Aorta (tissue), 5 donors: Measurements from ENCODE around the gene NLRC5. TPM values are rescaled to one million over a fixed set of nuclear protein-coding genes. Genes with fewer than 3 reads are reported as not detected.

ENCODE experiments used
- ATAC-seq: fragments of 200-7000 bp; cut with Tn5 transposase; one replicate; pipeline ENCODE4 v1.9.1; 2022; ENCODE audit warnings: moderate library complexity; ENCODE audit not compliant: low FRiP score
- DNase-seq, 2 donors: peaks; one replicate each; pipeline ENCODE4 v3.0.0-alpha.2; 2020
- H3K27ac ChIP-seq, 2 donors: one replicate each; pipeline ENCODE4 v1.5.1; 2013; ENCODE audit warnings: low read length in 2 of 2, mild to moderate bottlenecking in 2 of 2, moderate library complexity in 2 of 2, control low read depth in 1 of 2, inconsistent platforms in 1 of 2, low read depth in 1 of 2
- H3K27me3 ChIP-seq, 2 donors: one replicate each; pipeline ENCODE4 v1.6.1; 2013; ENCODE audit warnings: control low read depth in 1 of 2, low read length in 1 of 2, mild to moderate bottlenecking in 1 of 2, moderate library complexity in 1 of 2; ENCODE audit not compliant: insufficient read depth in 2 of 2, control insufficient read depth in 1 of 2
- H3K36me3 ChIP-seq, 2 donors: one replicate each; pipeline ENCODE4 v1.6.1; 2013; ENCODE audit warnings: control low read depth in 1 of 2, low read length in 1 of 2, mild to moderate bottlenecking in 1 of 2; ENCODE audit not compliant: insufficient read depth in 2 of 2, control insufficient read depth in 1 of 2
- H3K4me1 ChIP-seq, 2 donors: one replicate each; pipeline ENCODE4 v1.6.1; 2013; ENCODE audit warnings: low read length in 2 of 2, control low read depth in 1 of 2, mild to moderate bottlenecking in 1 of 2, moderate library complexity in 1 of 2; ENCODE audit not compliant: insufficient read depth in 2 of 2, control insufficient read depth in 1 of 2
- H3K4me3 ChIP-seq, 2 donors: one replicate each; pipeline ENCODE4 v1.5.1; 2013; ENCODE audit warnings: low read length in 2 of 2, control low read depth in 1 of 2, mild to moderate bottlenecking in 1 of 2
- H3K9me3 ChIP-seq: one replicate; pipeline ENCODE4 v1.6.1; 2013; ENCODE audit warnings: mild to moderate bottlenecking, low read length; ENCODE audit not compliant: control insufficient read depth
- WGBS, 2 donors: extraction: QIAGEN DNeasy Blood & Tissue Kit; methylation state at CpG; one replicate each; pipeline ENCODE4 v1.1.7; 2013; 5-methylcytosine and 5-hydroxymethylcytosine counted together
- intact Hi-C, 2 donors: fragments of 100-400 bp; cut with DNase I; formaldehyde crosslinking; loops; one replicate each; pipeline versions ENCODE4 v1.14.2 to v1.15.0; 2022
- polyA plus RNA-seq, 2 donors: library from polyadenylated mRNA; stranded (reverse); fragments of 200-250 nt; gene quantifications; one replicate each; pipeline ENCODE4 v1.2.3, GENCODE V29; 2013
- total RNA-seq, 2 donors: library from RNA; stranded (reverse); fragmentation: NEBNext Ultra II Directional; extraction: Animal tissue kit (Norgen Biotek cat#: 25700); gene quantifications; one replicate each; pipeline ENCODE4 v1.2.1, GENCODE V29; 2021
- donor health status: healthy with polysubstance abuse.
- donor health status: Bipolar disorder and iron deficiency.
- donor health status: DM: no; HTN: no; CAD: no.
- donor health status: DM: no; HTN: no; CAD: no.
- donor health status: DM: yes; HTN: yes; CAD: no.

NLRC5 gene
- total and polyA plus RNA-seq, 4 donors: 4.9 to 82.9 (median 35.9) TPM

- H3K4me3 ChIP-seq: no peak overlapping the region
- peaks cover 3% of the 10 kb centered on the region in 2 donors for H3K36me3 ChIP-seq
- no peaks in the 10 kb centered on the region for H3K9me3 ChIP-seq
- WGBS, 2 donors: 84 to 90% methylated on average over 10 of the region's 10 CpGs
- H3K27me3 ChIP-seq: no peaks in the 10 kb centered on the region
- intact Hi-C loops: no loop called here
- H3K27ac ChIP-seq: no peak overlapping the region
- no peak for ATAC-seq
- DNase-seq: peak in 1 of 2 donors; percentile 45
- H3K4me1 ChIP-seq: no peaks in the 10 kb centered on the region
These were observed 42.4 kb upstream of the NLRC5 start for GRCh38 chr16:56946767-56947603.

DNA sequence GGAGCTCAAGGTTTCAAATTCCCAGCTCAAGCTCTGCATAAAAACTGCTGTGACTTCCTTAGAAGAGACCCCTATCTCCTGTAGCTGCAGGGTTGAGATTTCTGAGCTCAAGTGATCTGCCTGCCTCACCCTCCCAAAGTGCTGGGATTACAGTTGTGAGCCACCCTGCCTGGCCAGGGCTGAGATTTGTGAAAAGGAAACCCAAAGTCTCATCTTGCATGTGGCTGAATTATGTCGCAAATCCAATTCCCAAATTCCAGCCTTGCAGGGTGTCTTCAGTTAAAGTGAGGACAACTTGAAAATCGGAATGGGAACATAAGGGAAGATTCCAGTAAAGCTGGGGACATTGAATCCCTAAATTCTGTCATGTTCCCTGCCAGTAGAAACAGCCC, 41.8 kb upstream of the NLRC5 start:
- DNase-seq: peak in 1 of 2 donors; percentile 13
- H3K4me3 ChIP-seq: no peak overlapping the region
- H3K36me3 ChIP-seq: peaks cover 1 to 3% of the 10 kb centered on the region in 2 donors
- H3K4me1 ChIP-seq: no peaks in the 10 kb centered on the region
- H3K9me3 ChIP-seq: no peaks in the 10 kb centered on the region
- WGBS, 2 donors: 80 to 84% methylated on average over 2 of the region's 2 CpGs
- no peak overlapping the region for H3K27ac ChIP-seq
- H3K27me3 ChIP-seq: no peaks in the 10 kb centered on the region
- intact Hi-C loops: no loop called here
- ATAC-seq: no peak

- H3K27ac ChIP-seq: no peak overlapping the region
- H3K4me1 ChIP-seq: no peaks in the 10 kb centered on the region
- H3K27me3 ChIP-seq: no peaks in the 10 kb centered on the region
- H3K4me3 ChIP-seq: no peak overlapping the region
- no peaks in the 10 kb centered on the region for H3K9me3 ChIP-seq
- DNase-seq (peak in 1 of 2 donors; percentile 36), ATAC-seq (no peak)
- WGBS, 2 donors: 96 to 98% methylated on average over 6 of the region's 6 CpGs
- peaks cover 0 to 1% of the 10 kb centered on the region in 2 donors for H3K36me3 ChIP-seq
- intact Hi-C loops: no loop called here
These were observed 41.1 kb upstream of the NLRC5 start for GRCh38 chr16:56948234-56948633.

DNA sequence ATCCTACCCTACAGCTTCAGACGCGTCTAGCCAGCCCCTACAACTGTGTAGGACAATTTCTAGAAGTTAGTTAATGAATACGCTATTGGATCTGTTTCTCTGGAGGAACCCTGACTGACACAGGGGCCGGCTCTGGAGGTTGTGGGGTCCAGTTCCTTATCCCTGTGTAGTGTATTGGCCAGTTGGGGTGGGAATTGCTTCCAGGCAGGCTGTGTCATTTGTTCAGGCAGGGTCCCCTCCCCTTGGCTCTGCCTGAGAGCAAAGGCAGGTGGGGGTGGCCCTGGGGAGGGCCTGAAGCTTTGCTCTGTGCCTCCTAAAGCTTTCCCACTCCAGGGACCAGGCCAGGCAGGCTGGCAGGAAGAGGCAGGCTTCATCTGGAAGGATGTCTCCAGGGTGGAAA, 39.3 kb upstream of the NLRC5 start:
- DNase-seq: peak in 1 of 2 donors; percentile 56

DNA sequence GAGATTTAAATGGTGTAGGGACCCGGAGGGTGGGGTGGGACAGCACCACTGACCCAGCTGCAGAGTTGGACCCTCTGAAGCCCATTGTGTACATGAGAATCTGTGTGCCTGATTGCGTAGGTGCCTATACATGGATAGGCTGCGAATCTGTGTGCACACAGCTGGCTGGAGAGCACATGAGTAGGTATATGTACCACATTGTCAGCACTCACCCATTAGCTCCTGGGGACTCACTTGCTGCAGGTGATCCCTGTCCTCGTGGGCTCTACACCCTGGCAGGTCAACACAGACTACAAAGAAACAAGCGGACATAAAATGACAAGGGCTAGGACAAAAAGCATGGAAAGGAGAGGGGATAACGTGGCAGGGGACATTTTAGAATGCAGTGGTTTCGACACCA, 38.9 kb upstream of the NLRC5 start:
- H3K27me3 ChIP-seq: no peaks in the 10 kb centered on the region
- no peak overlapping the region for H3K4me3 ChIP-seq
- intact Hi-C loops: loop anchor here (5.0 kb wide), 1 partner anchor 83 kb away; the partner anchor contains the start of gene SLC12A3 (in 2 of the 2)
- no peaks in the 10 kb centered on the region for H3K9me3 ChIP-seq
- no peaks in the 10 kb centered on the region for H3K36me3 ChIP-seq
- WGBS, 2 donors: 82 to 90% methylated on average over 7 of the region's 7 CpGs
- ATAC-seq (no peak), DNase-seq (no peak)
- no peaks in the 10 kb centered on the region for H3K4me1 ChIP-seq
- no peak overlapping the region for H3K27ac ChIP-seq

More for the DNA sequence above, 39.3 kb upstream of the NLRC5 start:
- WGBS, 2 donors: 79 to 90% methylated on average over 4 of the region's 4 CpGs
- intact Hi-C loops: loop anchor here (5.0 kb wide), 1 partner anchor 83 kb away; the partner anchor contains the start of gene SLC12A3 (in 2 of the 2)
- no peak for ATAC-seq
- Histone ChIP-seq H3K4me3 (no peak overlapping the region), H3K9me3 (no peaks in the 10 kb centered on the region), H3K36me3 (no peaks in the 10 kb centered on the region), H3K27ac (no peak overlapping the region), H3K4me1 (no peaks in the 10 kb centered on the region), H3K27me3 (no peaks in the 10 kb centered on the region)

GRCh38 chr16:56950881-56951771, 38.2 kb upstream of the NLRC5 start:
- peak; percentile 80 to 83 for DNase-seq
- H3K27ac ChIP-seq: no peak overlapping the region
- 60 to 67% methylated on average over 15 of the region's 15 CpGs for WGBS, 2 donors

DNA sequence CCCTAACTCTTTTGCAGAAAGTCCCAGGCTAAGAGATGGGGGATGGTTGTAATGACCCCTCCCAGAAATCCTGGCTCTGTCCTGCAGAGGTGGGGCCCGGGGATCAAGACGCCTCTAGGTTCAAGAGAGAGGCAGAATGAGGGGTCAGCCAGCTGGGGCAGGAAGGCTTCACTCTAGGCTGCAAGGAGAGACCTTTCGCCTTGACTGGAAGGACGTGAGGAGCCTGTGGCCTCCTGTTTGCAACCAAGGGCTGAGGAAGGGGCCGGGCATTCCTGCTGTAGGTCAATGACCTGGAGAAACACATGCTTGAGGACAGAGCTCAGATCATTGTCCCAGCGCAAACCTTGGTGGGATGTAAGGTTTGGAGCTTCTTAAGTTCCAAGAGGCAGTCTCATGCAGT, 36.4 kb upstream of the NLRC5 start:
- peak in 1 of 2 donors; percentile 51 for DNase-seq
- no peak overlapping the region for H3K27ac ChIP-seq
- H3K9me3 ChIP-seq: no peaks in the 10 kb centered on the region
- no peaks in the 10 kb centered on the region for H3K4me1 ChIP-seq
- H3K4me3 ChIP-seq: no peak overlapping the region
- H3K36me3 ChIP-seq: no peaks in the 10 kb centered on the region
- 77 to 88% methylated on average over 6 of the region's 6 CpGs for WGBS, 2 donors
- no peaks in the 10 kb centered on the region for H3K27me3 ChIP-seq
- no peak for ATAC-seq
- intact Hi-C loops: loop anchor here (5.0 kb wide), 1 partner anchor 86 kb away; the partner anchor contains the start of gene SLC12A3 (in 2 of the 2)

More at GRCh38 chr16:56950881-56951771, 38.2 kb upstream of the NLRC5 start:
- H3K27me3 ChIP-seq: no peaks in the 10 kb centered on the region
- intact Hi-C loops: loop anchor here (5.0 kb wide), 1 partner anchor 84 kb away; the partner anchor contains the start of gene SLC12A3 (in 2 of the 2)
- ATAC-seq: peak; percentile 64
- H3K9me3 ChIP-seq: no peaks in the 10 kb centered on the region
- H3K4me3 ChIP-seq: no peak overlapping the region
- H3K4me1 ChIP-seq: no peaks in the 10 kb centered on the region
- H3K36me3 ChIP-seq: no peaks in the 10 kb centered on the region

DNA sequence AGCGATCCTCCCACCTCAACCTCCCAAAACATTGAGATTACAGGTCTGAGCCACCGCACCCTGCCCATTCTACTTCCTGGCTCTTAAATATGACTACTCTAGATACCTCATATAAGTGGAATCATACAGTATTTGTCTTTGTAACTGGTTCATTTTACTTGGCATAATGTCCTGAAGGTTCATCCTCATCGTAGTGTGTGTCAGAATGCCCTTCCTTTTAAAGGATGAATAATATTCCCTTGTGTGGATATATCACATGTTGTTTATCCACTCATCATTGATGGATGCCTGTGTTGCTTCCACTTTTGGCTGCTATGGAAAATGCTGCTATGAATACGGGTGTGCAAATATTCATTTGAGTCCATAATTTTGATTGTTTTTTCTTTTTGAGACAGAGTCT, 33.3 kb upstream of the NLRC5 start:
- ATAC-seq: no peak
- H3K4me1 ChIP-seq: no peaks in the 10 kb centered on the region
- 88 to 89% methylated on average over 4 of the region's 4 CpGs for WGBS, 2 donors
- H3K27me3 ChIP-seq: no peaks in the 10 kb centered on the region
- no peak overlapping the region for H3K4me3 ChIP-seq
- H3K9me3 ChIP-seq: no peaks in the 10 kb centered on the region
- no peaks in the 10 kb centered on the region for H3K36me3 ChIP-seq
- no peak overlapping the region for H3K27ac ChIP-seq
- no peak for DNase-seq
- intact Hi-C loops: no loop called here
